ENCODE results near the gene CCDC77.

DNA sequence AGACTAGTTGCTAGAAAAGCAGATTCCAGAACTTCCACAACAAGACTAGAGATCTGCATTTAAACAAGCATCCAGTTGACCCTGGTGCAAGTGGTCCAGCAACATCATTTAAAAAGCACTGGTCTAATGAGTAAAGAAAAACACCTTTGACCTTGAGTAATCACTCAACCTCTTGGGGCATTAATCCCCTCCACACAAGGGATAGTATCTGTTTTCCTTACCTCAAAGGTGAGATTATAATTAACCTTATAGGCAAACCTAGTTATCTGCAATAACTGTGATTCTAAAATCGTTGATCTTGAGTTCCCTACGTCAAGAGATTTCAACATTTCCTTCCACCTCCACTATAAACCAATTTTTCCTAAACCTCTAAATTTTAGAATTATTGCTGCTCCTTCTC, 13.4 kb upstream of the CCDC77 start:
- TF ChIP-seq, protein P1, sequence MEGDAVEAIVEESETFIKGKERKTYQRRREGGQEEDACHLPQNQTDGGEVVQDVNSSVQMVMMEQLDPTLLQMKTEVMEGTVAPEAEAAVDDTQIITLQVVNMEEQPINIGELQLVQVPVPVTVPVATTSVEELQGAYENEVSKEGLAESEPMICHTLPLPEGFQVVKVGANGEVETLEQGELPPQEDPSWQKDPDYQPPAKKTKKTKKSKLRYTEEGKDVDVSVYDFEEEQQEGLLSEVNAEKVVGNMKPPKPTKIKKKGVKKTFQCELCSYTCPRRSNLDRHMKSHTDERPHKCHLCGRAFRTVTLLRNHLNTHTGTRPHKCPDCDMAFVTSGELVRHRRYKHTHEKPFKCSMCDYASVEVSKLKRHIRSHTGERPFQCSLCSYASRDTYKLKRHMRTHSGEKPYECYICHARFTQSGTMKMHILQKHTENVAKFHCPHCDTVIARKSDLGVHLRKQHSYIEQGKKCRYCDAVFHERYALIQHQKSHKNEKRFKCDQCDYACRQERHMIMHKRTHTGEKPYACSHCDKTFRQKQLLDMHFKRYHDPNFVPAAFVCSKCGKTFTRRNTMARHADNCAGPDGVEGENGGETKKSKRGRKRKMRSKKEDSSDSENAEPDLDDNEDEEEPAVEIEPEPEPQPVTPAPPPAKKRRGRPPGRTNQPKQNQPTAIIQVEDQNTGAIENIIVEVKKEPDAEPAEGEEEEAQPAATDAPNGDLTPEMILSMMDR (IDR thresholded peaks at IDR 0.05), result no peak
- no peak for TF ChIP-seq POLR2A (IDR thresholded peaks at IDR 0.05)
- no peak for TF ChIP-seq POLR2AphosphoS5 (IDR thresholded peaks at IDR 0.05; ENCODE audit: insufficient read depth in 1 of 2, low read depth in 1 of 2)

Data from vagina (tissue), 2 donors.